Upper lobe of left lung (tissue), 4 donors: ENCODE measurements around the gene STYXL1.
"Not testable (repeated sequence)": the region's sequence is repeated elsewhere in the genome, so short reads cannot be mapped to it uniquely, and the experiment has no call there.

Experiments
- POLR2AphosphoS5 ChIP-seq, 2 donors: sonication (generic); formaldehyde crosslinking; IDR thresholded peaks; one replicate each; pipeline ENCODE4 v1.5.1; 2017; ENCODE audit warnings: antibody characterized with exemption in 2 of 2
- TF ChIP-seq, protein P1 (sequence below), 6 experiments: fragments of 450-650 bp in 4 of 6; fragments of 200-600 bp in 2 of 6; sonication (generic) in 2 of 6; IDR thresholded peaks; one replicate each; pipeline ENCODE4 v1.5.1; 2016 to 2019; ENCODE audit warnings: antibody characterized with exemption in 6 of 6

DNA sequence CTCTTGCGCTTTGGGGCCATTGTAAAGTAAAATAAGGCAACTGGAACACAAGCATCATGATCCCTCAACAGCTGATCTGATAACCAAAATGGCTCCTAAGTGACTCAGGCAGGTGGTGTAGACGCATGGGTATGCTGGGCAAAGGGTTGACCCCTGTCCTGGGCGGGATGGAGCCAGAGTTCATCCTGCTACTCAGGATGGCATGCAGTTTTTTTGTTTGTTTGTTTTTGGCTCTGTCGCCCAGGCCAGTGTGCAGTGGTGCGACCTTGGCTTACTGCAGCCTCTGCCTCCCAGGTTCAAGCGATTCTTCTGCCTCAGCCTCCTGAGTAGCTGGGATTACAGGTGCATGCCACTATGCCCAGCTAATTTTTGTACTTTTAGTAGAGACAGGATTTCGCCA is 10.9 kb upstream of the STYXL1 start:
- TF ChIP-seq, protein P1, sequence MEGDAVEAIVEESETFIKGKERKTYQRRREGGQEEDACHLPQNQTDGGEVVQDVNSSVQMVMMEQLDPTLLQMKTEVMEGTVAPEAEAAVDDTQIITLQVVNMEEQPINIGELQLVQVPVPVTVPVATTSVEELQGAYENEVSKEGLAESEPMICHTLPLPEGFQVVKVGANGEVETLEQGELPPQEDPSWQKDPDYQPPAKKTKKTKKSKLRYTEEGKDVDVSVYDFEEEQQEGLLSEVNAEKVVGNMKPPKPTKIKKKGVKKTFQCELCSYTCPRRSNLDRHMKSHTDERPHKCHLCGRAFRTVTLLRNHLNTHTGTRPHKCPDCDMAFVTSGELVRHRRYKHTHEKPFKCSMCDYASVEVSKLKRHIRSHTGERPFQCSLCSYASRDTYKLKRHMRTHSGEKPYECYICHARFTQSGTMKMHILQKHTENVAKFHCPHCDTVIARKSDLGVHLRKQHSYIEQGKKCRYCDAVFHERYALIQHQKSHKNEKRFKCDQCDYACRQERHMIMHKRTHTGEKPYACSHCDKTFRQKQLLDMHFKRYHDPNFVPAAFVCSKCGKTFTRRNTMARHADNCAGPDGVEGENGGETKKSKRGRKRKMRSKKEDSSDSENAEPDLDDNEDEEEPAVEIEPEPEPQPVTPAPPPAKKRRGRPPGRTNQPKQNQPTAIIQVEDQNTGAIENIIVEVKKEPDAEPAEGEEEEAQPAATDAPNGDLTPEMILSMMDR (IDR thresholded peaks at IDR 0.05) = not testable (repeated sequence)
- TF ChIP-seq POLR2AphosphoS5 (IDR thresholded peaks at IDR 0.05) = not testable (repeated sequence)
